AG09319 (cell line): ENCODE results near the gene CCDC80.
A peak's percentile ranks its signal among the peaks of the same experiment; 100 is the strongest.

Experiments
- DNase-seq: peaks from one replicate; pipeline ENCODE4 v3.0.0-alpha.2; 2010; ENCODE audit warnings: low read depth; ENCODE audit errors: extremely low read depth
- TF ChIP-seq, protein P1 (sequence below): IDR thresholded peaks from 2 replicates; pipeline ENCODE4 v1.5.1; 2011; ENCODE audit warnings: low read depth, mild to moderate bottlenecking, inconsistent platforms, low read length, moderate library complexity

The CCDC80 gene

DNA sequence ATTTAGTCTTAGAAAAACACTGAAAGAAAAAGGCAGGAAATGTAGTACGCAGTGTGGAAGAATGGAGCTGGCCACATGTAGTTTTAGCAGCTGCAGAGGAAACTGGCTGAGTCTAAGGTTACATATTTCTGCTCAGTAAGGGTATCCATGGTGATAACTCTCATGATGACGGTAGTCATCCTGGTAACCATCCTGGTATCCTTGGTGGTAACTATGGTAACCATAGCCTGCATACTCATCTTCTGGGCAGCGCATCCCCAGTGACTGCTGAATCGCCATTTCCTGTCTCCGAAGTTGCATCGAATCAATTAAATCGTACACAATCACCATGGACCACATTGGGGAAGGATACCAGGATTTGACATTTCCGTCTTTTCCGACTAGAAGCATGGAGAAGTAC, 35.7 kb downstream of the CCDC80 start:
- DNase-seq, result peak; percentile 56
- TF ChIP-seq, protein P1, sequence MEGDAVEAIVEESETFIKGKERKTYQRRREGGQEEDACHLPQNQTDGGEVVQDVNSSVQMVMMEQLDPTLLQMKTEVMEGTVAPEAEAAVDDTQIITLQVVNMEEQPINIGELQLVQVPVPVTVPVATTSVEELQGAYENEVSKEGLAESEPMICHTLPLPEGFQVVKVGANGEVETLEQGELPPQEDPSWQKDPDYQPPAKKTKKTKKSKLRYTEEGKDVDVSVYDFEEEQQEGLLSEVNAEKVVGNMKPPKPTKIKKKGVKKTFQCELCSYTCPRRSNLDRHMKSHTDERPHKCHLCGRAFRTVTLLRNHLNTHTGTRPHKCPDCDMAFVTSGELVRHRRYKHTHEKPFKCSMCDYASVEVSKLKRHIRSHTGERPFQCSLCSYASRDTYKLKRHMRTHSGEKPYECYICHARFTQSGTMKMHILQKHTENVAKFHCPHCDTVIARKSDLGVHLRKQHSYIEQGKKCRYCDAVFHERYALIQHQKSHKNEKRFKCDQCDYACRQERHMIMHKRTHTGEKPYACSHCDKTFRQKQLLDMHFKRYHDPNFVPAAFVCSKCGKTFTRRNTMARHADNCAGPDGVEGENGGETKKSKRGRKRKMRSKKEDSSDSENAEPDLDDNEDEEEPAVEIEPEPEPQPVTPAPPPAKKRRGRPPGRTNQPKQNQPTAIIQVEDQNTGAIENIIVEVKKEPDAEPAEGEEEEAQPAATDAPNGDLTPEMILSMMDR, result no peak

GRCh38 chr3:112604536-112604935, 36.4 kb downstream of the CCDC80 start:
- TF ChIP-seq, protein P1, result no peak
- DNase-seq, result peak; percentile 57

DNA sequence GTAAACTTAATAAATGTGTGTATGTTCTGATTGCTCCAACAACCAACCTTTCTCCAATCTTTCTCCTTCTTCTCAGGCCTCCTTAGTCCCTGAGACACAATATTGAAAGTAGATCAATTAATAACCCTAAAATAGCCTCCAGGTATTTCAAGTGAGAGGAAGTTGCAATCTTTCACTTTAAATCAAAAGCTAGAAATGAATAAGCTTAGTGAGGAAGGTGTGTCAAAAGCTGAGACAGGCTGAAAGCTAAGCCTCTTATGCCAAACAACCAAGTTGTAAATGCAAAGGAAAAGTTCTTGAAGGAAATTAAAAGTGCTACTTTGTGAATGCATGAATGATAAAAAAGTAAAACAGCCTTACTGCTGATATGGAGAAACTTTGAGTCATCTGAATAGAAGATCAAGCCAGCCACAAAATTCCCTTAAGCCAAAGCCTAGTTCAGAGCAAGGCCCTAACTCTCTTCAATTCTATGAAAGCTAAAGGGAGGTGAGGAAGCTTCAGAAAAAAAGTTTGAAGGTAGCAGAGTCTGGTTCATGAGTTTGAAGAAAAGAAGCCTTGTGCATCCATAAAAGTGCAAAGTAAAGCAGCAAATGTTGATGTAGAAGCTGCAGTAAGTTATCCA, 38.6 kb downstream of the CCDC80 start:
- TF ChIP-seq, protein P1, result no peak

DNA sequence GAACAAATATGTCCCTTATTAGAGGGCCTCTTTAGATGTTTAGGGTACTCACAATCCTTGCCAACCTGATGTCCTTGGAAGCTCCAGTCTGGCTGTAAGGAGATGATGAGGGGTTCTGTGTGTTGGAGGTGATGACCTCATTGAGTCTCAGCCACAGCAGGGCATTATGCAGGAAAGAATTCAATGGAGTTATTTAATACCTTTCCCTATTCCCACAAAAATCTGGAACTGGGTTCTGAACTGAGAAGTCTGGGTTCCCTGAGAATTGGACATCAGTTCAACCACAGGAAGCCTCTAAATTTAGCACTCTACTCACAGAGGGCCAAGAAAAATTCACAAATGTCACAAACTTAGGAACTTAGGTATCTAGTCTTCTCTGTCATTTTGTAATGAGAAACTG, 42.2 kb downstream of the CCDC80 start:
- TF ChIP-seq, protein P1, result no peak
- DNase-seq, result no peak

More for the DNA sequence above, 38.6 kb downstream of the CCDC80 start:
- DNase-seq, result no peak

DNA sequence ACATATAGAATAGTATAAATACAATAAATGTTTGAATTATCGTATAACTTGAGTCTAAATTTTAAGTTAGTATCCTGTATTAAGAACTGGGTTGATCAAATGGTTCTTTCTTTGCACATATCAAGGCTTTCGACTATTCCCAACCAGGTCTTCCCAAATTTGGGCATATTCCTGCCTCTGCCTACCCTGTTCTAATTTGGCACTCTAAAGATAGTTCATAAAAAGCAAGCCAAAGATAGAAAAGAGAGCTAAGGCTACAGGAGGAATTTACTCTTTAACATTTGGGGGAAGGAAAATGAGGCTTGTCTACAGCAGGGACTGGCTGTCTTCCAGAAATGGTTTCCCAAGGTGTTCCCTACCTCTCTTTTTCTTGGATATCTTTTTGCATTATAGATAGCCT, 43.0 kb downstream of the CCDC80 start:
- TF ChIP-seq, protein P1, result no peak
- no peak for DNase-seq

GRCh38 chr3:112594856-112595255, 46.1 kb downstream of the CCDC80 start:
- DNase-seq, result no peak
- TF ChIP-seq, protein P1, result no peak

- no peak for DNase-seq
- TF ChIP-seq, protein P1, result no peak
Observed at GRCh38 chr3:112593258-112593657, 47.7 kb downstream of the CCDC80 start.
